OCI-LY7 (cell line): ENCODE results near the gene PNPT1. TPM values are rescaled to one million over a fixed set of nuclear protein-coding genes. Genes with fewer than 3 reads are reported as not detected.

Experiments
- BruUV-seq: library from RNA; stranded (reverse); fragments of 400-500 nt; replicated peaks from 2 replicates; lab custom pipeline; 2021; lab: Mats Ljungman, UMichigan
- CTCF ChIA-PET: fragments of 300-600 bp; sonication (Branson Sonifier 250); formaldehyde crosslinking; loops from one replicate; lab custom pipeline; 2022; ENCODE audit warnings: antibody characterized with exemption; ENCODE audit not compliant: unreplicated experiment; lab: Charles Lee
- POLR2A ChIA-PET: fragments of 300-600 bp; sonication (Branson Sonifier 250); formaldehyde crosslinking; loops from one replicate; lab custom pipeline; 2022; ENCODE audit warnings: antibody characterized with exemption; lab: Charles Lee
- DNase-seq: peaks from one replicate; pipeline ENCODE4 v3.0.0-alpha.2; 2015; ENCODE audit warnings: low spot score
- H2AFZ ChIP-seq: fragments of 200-600 bp; sonication (generic), shearing (Covaris generic); 2 replicates; pipeline ENCODE4 v1.6.1; 2014; ENCODE audit warnings: mild to moderate bottlenecking, antibody characterized with exemption, low read length, moderate library complexity
- H3K27ac ChIP-seq: fragments of 200-600 bp; sonication (generic); 2 replicates; pipeline ENCODE4 v1.5.1; 2014; ENCODE audit warnings: mixed run types, low read depth, mild to moderate bottlenecking, moderate library complexity, low read length, inconsistent platforms; ENCODE audit not compliant: poor library complexity, severe bottlenecking
- H3K36me3 ChIP-seq: fragments of 200-600 bp; sonication (generic); 2 replicates; pipeline ENCODE4 v1.6.1; 2014; ENCODE audit warnings: mild to moderate bottlenecking, antibody characterized with exemption, low read length, moderate library complexity, mixed read lengths; ENCODE audit not compliant: insufficient read depth
- H3K4me1 ChIP-seq: fragments of 200-600 bp; sonication (generic); 2 replicates; pipeline ENCODE4 v1.5.1; 2014; ENCODE audit warnings: mild to moderate bottlenecking, low read length; ENCODE audit not compliant: insufficient read depth, poor library complexity, severe bottlenecking
- H3K4me2 ChIP-seq: fragments of 200-600 bp; sonication (generic); 2 replicates; pipeline ENCODE4 v1.6.1; 2014; ENCODE audit warnings: mild to moderate bottlenecking, low read length
- H3K4me3 ChIP-seq: fragments of 200-600 bp; sonication (generic); 2 replicates; pipeline ENCODE4 v1.5.1; 2014; ENCODE audit warnings: mild to moderate bottlenecking, low read depth, low read length; ENCODE audit not compliant: poor library complexity, severe bottlenecking
- H3K79me2 ChIP-seq: fragments of 200-600 bp; sonication (generic); 2 replicates; pipeline ENCODE4 v1.6.1; 2016; ENCODE audit warnings: low read depth, mild to moderate bottlenecking, low read length, moderate library complexity, mixed read lengths; ENCODE audit not compliant: insufficient read depth
- H3K9me2 ChIP-seq: fragments of 200-600 bp; sonication (generic); 2 replicates; pipeline ENCODE4 v1.6.1; 2016; ENCODE audit warnings: mild to moderate bottlenecking, low read length, mixed read lengths; ENCODE audit not compliant: insufficient read depth
- H3K9me3 ChIP-seq: fragments of 200-600 bp; sonication (generic); 2 replicates; pipeline ENCODE4 v1.6.1; 2014; ENCODE audit warnings: mild to moderate bottlenecking, mixed run types, low read length, mixed read lengths
- H4K20me1 ChIP-seq: fragments of 200-600 bp; sonication (generic); 2 replicates; pipeline ENCODE4 v1.6.1; 2014; ENCODE audit warnings: mild to moderate bottlenecking, antibody characterized with exemption, low read length, moderate library complexity, mixed read lengths; ENCODE audit not compliant: insufficient read depth
- CTCF ChIP-seq: fragments of 200-600 bp; sonication (generic); conservative IDR thresholded peaks from 2 replicates; pipeline ENCODE4 v1.5.1; 2014; ENCODE audit warnings: mild to moderate bottlenecking, antibody characterized with exemption, low read length, moderate library complexity, mixed read lengths
- EZH2phosphoT487 ChIP-seq: fragments of 200-600 bp; sonication (generic); IDR thresholded peaks from 2 replicates; pipeline ENCODE4 v1.6.1; 2018; ENCODE audit warnings: low read depth, borderline replicate concordance, mild to moderate bottlenecking, mixed run types, antibody characterized with exemption, low read length, moderate library complexity, mixed read lengths
- intact Hi-C: fragments of 100-400 bp; cut with micrococcal nuclease; formaldehyde crosslinking; loops from one replicate; pipeline ENCODE4 v1.10.0; 2022; ENCODE audit not compliant: unreplicated experiment
- total RNA-seq, 2 experiments: library from RNA; depleted of rRNA in 1 of 2; stranded (reverse); fragments of >200 nt in 1 of 2; shearing (Covaris generic) in 1 of 2; gene quantifications; 2 replicates each; pipeline ENCODE4 v1.2.3, GENCODE V29; 2014 to 2022

The PNPT1 gene
- total RNA-seq, 2 experiments from 2014 or later = 35.1 to 45.0 TPM

DNA sequence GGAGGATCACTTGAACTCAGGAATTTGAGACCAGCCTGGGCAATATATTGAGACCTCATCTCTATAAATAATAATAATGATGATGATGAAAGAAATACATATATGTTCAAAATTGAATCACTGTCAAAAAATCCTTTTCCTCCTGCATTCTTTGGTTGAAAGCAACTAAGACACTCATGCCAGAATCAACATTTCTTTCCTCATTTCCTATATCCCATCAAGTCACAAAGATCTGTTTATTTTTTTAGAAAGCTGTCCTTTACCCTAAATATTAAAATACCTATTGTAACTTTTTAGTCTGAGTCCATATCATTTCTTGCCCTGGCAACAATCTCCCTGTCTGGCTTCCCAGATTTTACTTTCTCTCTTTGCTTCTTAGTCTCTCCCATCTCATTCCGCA is 44.4 kb downstream of the PNPT1 start:
- no peaks in the 10 kb centered on the region for H3K9me2 ChIP-seq
- no peaks in the 10 kb centered on the region for H3K4me1 ChIP-seq
- POLR2A ChIA-PET = interaction anchor here (1.2 kb wide), 1 partner anchor 12 kb away, joined by 4 read pairs; no protein-coding TSS in a partner anchor
- BruUV-seq = no TSS peak
- no peak overlapping the region for H3K4me3 ChIP-seq
- CTCF ChIA-PET = no interaction called here
- no peaks in the 10 kb centered on the region for H3K9me3 ChIP-seq
- intact Hi-C loops = no loop called here
- H3K79me2 ChIP-seq = no peaks in the 10 kb centered on the region
- no peak overlapping the region for H3K27ac ChIP-seq
- H3K4me2 ChIP-seq = no peak overlapping the region
- TF ChIP-seq CTCF (no peak), EZH2phosphoT487 (no peak)
- H3K36me3 ChIP-seq = peaks cover 77% of the 10 kb centered on the region
- no peaks in the 10 kb centered on the region for H4K20me1 ChIP-seq
- no peak for DNase-seq
- H2AFZ ChIP-seq = no peak overlapping the region

- Histone ChIP-seq H3K79me2 (no peaks in the 10 kb centered on the region), H2AFZ (no peak overlapping the region), H3K9me2 (no peaks in the 10 kb centered on the region), H3K4me1 (no peaks in the 10 kb centered on the region), H3K4me3 (no peak overlapping the region), H4K20me1 (no peaks in the 10 kb centered on the region), H3K27ac (no peak overlapping the region), H3K4me2 (no peak overlapping the region), H3K36me3 (peaks cover 82% of the 10 kb centered on the region), H3K9me3 (no peaks in the 10 kb centered on the region)
- ChIA-PET CTCF (no interaction called here), POLR2A (interaction anchor here (0.8 to 1.4 kb wide), 2 partner anchors 12 to 19 kb away, joined by 4 read pairs; no protein-coding TSS in a partner anchor)
- no peak for DNase-seq
- no peak for TF ChIP-seq CTCF
- TF ChIP-seq EZH2phosphoT487 = no peak
- BruUV-seq = no TSS peak
- intact Hi-C loops = no loop called here
Measured at GRCh38 chr2:55636831-55637230, 56.8 kb downstream of the PNPT1 start.

DNA sequence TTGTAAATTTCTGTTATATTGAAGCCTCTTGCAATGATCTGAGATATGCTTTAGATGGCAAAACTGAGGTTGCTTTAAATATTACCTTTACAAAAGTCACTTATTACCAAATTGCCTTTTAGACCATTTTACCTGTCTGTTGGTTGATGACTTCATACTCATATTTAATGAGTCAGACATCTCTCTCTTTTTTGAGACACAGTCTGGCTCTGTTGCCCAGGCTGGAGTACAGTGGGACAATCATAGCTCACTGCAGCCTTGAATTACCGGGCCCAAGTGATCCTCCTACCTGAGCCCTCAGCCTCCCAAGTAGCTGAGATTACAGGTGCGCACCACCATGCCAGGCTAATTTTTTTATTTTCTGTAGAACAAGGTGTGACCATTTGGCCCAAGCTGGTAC is 64.7 kb downstream of the PNPT1 start:
- POLR2A ChIA-PET = interaction anchor here (1.2 kb wide), 1 partner anchor 11 kb away, joined by 3 read pairs; no protein-coding TSS in a partner anchor
- Histone ChIP-seq H3K36me3 (peaks cover 24% of the 10 kb centered on the region), H3K4me1 (no peaks in the 10 kb centered on the region), H3K4me2 (no peak overlapping the region), H3K9me3 (no peaks in the 10 kb centered on the region), H4K20me1 (no peaks in the 10 kb centered on the region), H3K4me3 (no peak overlapping the region), H3K79me2 (no peaks in the 10 kb centered on the region), H3K27ac (no peak overlapping the region), H2AFZ (no peak overlapping the region), H3K9me2 (no peaks in the 10 kb centered on the region)
- CTCF ChIA-PET = no interaction called here
- no peak for DNase-seq
- intact Hi-C loops = no loop called here
- TF ChIP-seq EZH2phosphoT487 = no peak
- no peak for TF ChIP-seq CTCF
- BruUV-seq = no TSS peak
